SK-N-SH (cell line): ENCODE data around the gene NUMBL.

Experiments
- CHD2 ChIP-seq: fragments of 150-350 bp; IDR thresholded peaks from 2 replicates; pipeline ENCODE4 v1.6.1; 2018; ENCODE audit warnings: low read length; ENCODE audit not compliant: partially characterized antibody
- FOXM1 ChIP-seq: IDR thresholded peaks from 2 replicates; pipeline ENCODE4 v1.4.0; 2012; ENCODE audit warnings: low read depth, mild to moderate bottlenecking
- MXI1 ChIP-seq: IDR thresholded peaks from 2 replicates; pipeline ENCODE4 v1.6.1; 2012; ENCODE audit warnings: mild to moderate bottlenecking, low read depth, low read length, improper control_type of control experiment
- POLR2AphosphoS5 ChIP-seq: IDR thresholded peaks from 2 replicates; pipeline ENCODE4 v1.6.1; 2012; ENCODE audit warnings: low read depth, low read length
- RAD21 ChIP-seq: IDR thresholded peaks from 2 replicates; pipeline ENCODE4 v1.6.1; 2012; ENCODE audit warnings: mild to moderate bottlenecking, low read length
- RFX5 ChIP-seq: IDR thresholded peaks from 2 replicates; pipeline ENCODE4 v1.6.1; 2012; ENCODE audit warnings: mild to moderate bottlenecking, improper control_type of control experiment, low read length
- SIN3A ChIP-seq: IDR thresholded peaks from 2 replicates; pipeline ENCODE4 v1.6.1; 2012; ENCODE audit warnings: low read depth, mild to moderate bottlenecking, low read length, moderate library complexity, borderline replicate concordance
- TF ChIP-seq, protein P1 (sequence below): fragments of 200-600 bp; sonication (generic); IDR thresholded peaks from 2 replicates; pipeline ENCODE4 v1.6.1; 2017; ENCODE audit warnings: antibody characterized with exemption, mild to moderate bottlenecking, moderate library complexity
- TF ChIP-seq, protein P2 (sequence below): fragments of 150-350 bp; IDR thresholded peaks from 2 replicates; pipeline ENCODE4 v1.6.1; 2017; ENCODE audit warnings: antibody characterized with exemption, low read length, low read depth, borderline replicate concordance

DNA sequence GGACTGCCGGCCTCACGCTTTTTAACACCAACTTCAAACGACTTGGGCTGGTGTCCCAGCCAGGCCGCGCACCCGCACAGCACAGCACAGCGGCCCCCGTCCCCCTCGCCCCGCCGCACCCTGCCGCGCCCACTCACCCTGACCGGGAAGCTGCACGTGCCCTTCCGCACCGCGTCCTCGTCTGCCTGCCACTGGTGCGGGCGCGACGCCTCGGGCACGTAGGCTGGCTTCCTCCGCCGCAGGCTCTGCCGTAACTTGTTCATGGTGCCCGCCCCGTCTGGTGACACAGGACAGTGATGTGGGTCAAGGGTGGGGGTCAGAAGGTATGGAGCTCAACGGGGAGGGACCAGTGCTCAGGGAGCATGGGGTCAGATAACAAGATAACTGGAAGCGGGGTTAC lies 6.2 kb downstream of the NUMBL start:
- TF ChIP-seq, protein P1, sequence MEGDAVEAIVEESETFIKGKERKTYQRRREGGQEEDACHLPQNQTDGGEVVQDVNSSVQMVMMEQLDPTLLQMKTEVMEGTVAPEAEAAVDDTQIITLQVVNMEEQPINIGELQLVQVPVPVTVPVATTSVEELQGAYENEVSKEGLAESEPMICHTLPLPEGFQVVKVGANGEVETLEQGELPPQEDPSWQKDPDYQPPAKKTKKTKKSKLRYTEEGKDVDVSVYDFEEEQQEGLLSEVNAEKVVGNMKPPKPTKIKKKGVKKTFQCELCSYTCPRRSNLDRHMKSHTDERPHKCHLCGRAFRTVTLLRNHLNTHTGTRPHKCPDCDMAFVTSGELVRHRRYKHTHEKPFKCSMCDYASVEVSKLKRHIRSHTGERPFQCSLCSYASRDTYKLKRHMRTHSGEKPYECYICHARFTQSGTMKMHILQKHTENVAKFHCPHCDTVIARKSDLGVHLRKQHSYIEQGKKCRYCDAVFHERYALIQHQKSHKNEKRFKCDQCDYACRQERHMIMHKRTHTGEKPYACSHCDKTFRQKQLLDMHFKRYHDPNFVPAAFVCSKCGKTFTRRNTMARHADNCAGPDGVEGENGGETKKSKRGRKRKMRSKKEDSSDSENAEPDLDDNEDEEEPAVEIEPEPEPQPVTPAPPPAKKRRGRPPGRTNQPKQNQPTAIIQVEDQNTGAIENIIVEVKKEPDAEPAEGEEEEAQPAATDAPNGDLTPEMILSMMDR, result no peak
- TF ChIP-seq SIN3A (no peak), RFX5 (no peak), MXI1 (no peak), FOXM1 (no peak), POLR2AphosphoS5 (no peak), RAD21 (no peak), CHD2 (no peak)
- TF ChIP-seq, protein P2, sequence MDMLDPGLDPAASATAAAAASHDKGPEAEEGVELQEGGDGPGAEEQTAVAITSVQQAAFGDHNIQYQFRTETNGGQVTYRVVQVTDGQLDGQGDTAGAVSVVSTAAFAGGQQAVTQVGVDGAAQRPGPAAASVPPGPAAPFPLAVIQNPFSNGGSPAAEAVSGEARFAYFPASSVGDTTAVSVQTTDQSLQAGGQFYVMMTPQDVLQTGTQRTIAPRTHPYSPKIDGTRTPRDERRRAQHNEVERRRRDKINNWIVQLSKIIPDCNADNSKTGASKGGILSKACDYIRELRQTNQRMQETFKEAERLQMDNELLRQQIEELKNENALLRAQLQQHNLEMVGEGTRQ, result no peak
